HEK293 (cell line): ENCODE measurements around the gene GALNTL6.

Experiments used
- KLF1 ChIP-seq: fragments of 450-650 bp; formaldehyde crosslinking; IDR thresholded peaks from 2 replicates; pipeline ENCODE4 v1.5.1; 2016; ENCODE audit warnings: missing biosample characterization, missing genetic modification characterization
- YY1 ChIP-seq: fragments of 450-650 bp; formaldehyde crosslinking; IDR thresholded peaks from 2 replicates; pipeline ENCODE4 v1.5.1; 2018; ENCODE audit warnings: missing biosample characterization, missing genetic modification characterization

DNA sequence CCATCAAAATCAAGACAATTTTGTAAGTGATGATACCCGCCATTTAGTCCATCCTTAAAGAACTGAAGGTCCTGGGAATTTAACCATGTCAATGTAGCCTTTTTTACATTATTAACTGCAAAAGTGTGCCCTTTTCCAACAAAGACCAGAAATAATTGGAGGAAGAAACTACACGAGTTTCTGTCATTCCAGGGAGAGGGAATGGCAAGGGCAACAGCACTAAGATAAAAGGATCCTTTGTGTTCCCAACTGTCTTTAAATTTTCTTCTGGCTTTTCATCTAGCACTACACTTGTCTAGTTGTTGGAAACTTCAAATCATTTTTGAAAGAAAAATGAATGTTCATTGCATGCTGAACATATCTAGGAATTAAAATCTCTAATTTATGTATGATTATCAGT, 286.2 kb downstream of the GALNTL6 start:
- TF ChIP-seq KLF1 (no peak), YY1 (tag by site-specific recombination) (no peak)
